ENCODE data around the gene MET.

MET gene

GRCh38 chr7:116661865-116662264 lies 10.1 kb upstream of the MET start:
- in situ Hi-C loops (cut with MboI; ENCODE audit: low sequenced_read_pairs, unreplicated experiment) = no loop called here
- TF ChIP-seq CTCF (IDR thresholded peaks at IDR 0.05; ENCODE audit: borderline replicate concordance, control extremely low read depth, extremely low read depth, insufficient read depth, missing control alignments) = no peak
- no peak for DNase-seq (ENCODE audit: low spot score)

- TF ChIP-seq CTCF (IDR thresholded peaks at IDR 0.05; ENCODE audit: borderline replicate concordance, control extremely low read depth, extremely low read depth, insufficient read depth, missing control alignments) = no peak
- no peak for DNase-seq (ENCODE audit: low spot score)
- in situ Hi-C loops (cut with MboI; ENCODE audit: low sequenced_read_pairs, unreplicated experiment) = no loop called here
Measured at GRCh38 chr7:116663744-116664143, 8.3 kb upstream of the MET start.

GRCh38 chr7:116665332-116665996 lies 6.5 kb upstream of the MET start:
- DNase-seq (ENCODE audit: low spot score) = no peak
- in situ Hi-C loops (cut with MboI; ENCODE audit: low sequenced_read_pairs, unreplicated experiment) = no loop called here
- no peak for TF ChIP-seq CTCF (IDR thresholded peaks at IDR 0.05; ENCODE audit: borderline replicate concordance, control extremely low read depth, extremely low read depth, insufficient read depth, missing control alignments)

- no peak for TF ChIP-seq CTCF (IDR thresholded peaks at IDR 0.05; ENCODE audit: borderline replicate concordance, control extremely low read depth, extremely low read depth, insufficient read depth, missing control alignments)
- no peak for DNase-seq (ENCODE audit: low spot score)
- in situ Hi-C loops (cut with MboI; ENCODE audit: low sequenced_read_pairs, unreplicated experiment) = no loop called here
Measured at GRCh38 chr7:116669769-116670168, 2.2 kb upstream of the MET start.

GRCh38 chr7:116670409-116671015 lies 1.5 kb upstream of the MET start:
- in situ Hi-C loops (cut with MboI; ENCODE audit: low sequenced_read_pairs, unreplicated experiment) = no loop called here
- no peak for DNase-seq (ENCODE audit: low spot score)
- no peak for TF ChIP-seq CTCF (IDR thresholded peaks at IDR 0.05; ENCODE audit: borderline replicate concordance, control extremely low read depth, extremely low read depth, insufficient read depth, missing control alignments)

GRCh38 chr7:116671111-116671510 lies 885 bp upstream of the MET start:
- TF ChIP-seq CTCF (IDR thresholded peaks at IDR 0.05; ENCODE audit: borderline replicate concordance, control extremely low read depth, extremely low read depth, insufficient read depth, missing control alignments) = no peak
- in situ Hi-C loops (cut with MboI; ENCODE audit: low sequenced_read_pairs, unreplicated experiment) = no loop called here
- DNase-seq (ENCODE audit: low spot score) = no peak
